Measurements from ENCODE around the gene SSMEM1. TPM values are rescaled to one million over a fixed set of nuclear protein-coding genes. Genes with fewer than 3 reads are reported as not detected.

SSMEM1 gene
- total RNA-seq, 1 experiment from 2014 or later = not detected

DNA sequence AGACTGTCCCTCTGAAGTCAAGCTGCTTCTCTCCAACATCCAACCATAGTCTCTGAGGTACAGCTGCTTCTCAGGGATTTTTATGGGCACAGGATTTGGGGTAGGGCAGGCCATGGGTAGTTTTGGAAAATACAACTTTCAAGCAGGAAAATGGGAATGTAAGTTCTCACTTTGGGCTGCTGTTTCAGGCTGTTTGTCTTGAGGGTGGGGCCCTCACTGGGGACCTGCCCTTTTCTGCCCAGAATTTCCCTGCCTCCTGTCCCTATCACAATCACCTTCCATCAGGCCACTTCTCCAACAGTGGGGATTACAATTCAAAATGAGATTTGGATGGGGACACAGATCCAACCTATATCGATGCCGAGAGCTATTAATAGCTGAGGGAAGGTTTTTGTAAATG lies 24.5 kb downstream of the SSMEM1 start:
- no peak overlapping the region for H4K8ac ChIP-seq (replicated peaks; ENCODE audit: insufficient read length, low read depth, low read length)

More for the DNA sequence above, 24.5 kb downstream of the SSMEM1 start:
- Histone ChIP-seq H3K9ac (ENCODE audit: extremely low read depth, insufficient read length, low read length) (no peak overlapping the region), H3K79me2 (ENCODE audit: insufficient read depth, low read length) (no peaks in the 10 kb centered on the region), H2BK120ac (ENCODE audit: low read depth, low read length, poor library complexity, severe bottlenecking) (no peak overlapping the region), H3K4me1 (ENCODE audit: insufficient read depth, low read length) (no peaks in the 10 kb centered on the region), H2BK12ac (ENCODE audit: insufficient read length, low read depth, low read length) (no peak overlapping the region), H3K27ac (ENCODE audit: insufficient read length, low read depth, low read length) (no peak overlapping the region), H2BK5ac (ENCODE audit: insufficient read length, low read length) (no peak overlapping the region), H3K27me3 (ENCODE audit: insufficient read depth, low read length) (no peaks in the 10 kb centered on the region), H2AFZ (ENCODE audit: low read length) (no peak overlapping the region), H3T11ph (ENCODE audit: low read length) (no peak overlapping the region), H3K9me3 (ENCODE audit: control insufficient read depth, low read depth, low read length) (no peaks in the 10 kb centered on the region), H3K4me2 (ENCODE audit: insufficient read depth, insufficient read length, low read length) (no peak overlapping the region), H3K18ac (ENCODE audit: insufficient read length, low read depth, low read length) (no peak overlapping the region), H3K56ac (ENCODE audit: insufficient read length, low read depth, low read length) (no peak overlapping the region), H4K20me1 (ENCODE audit: control insufficient read depth, insufficient read depth, insufficient read length) (no peaks in the 10 kb centered on the region), H3K4ac (ENCODE audit: low read depth, low read length) (no peak overlapping the region), H2BK20ac (ENCODE audit: low read depth, low read length, poor library complexity, severe bottlenecking) (no peak overlapping the region), H3K23me2 (ENCODE audit: insufficient read length, low read depth, low read length, poor library complexity, severe bottlenecking) (no peaks in the 10 kb centered on the region), H4K5ac (ENCODE audit: insufficient read length, low read depth, low read length) (no peak overlapping the region), H3K23ac (ENCODE audit: insufficient read length, low read depth, low read length) (no peak overlapping the region), H2AK5ac (ENCODE audit: insufficient read length, low read length) (no peak overlapping the region), H4K91ac (ENCODE audit: insufficient read length, low read depth, low read length) (no peak overlapping the region), H2BK15ac (ENCODE audit: low read depth, low read length) (no peak overlapping the region), H3K14ac (ENCODE audit: insufficient read depth, low read length) (no peak overlapping the region), H3K79me1 (ENCODE audit: insufficient read depth, low read depth, low read length, poor library complexity, severe bottlenecking) (no peaks in the 10 kb centered on the region)
- DNase-seq = no peak
- TF ChIP-seq, protein P1, sequence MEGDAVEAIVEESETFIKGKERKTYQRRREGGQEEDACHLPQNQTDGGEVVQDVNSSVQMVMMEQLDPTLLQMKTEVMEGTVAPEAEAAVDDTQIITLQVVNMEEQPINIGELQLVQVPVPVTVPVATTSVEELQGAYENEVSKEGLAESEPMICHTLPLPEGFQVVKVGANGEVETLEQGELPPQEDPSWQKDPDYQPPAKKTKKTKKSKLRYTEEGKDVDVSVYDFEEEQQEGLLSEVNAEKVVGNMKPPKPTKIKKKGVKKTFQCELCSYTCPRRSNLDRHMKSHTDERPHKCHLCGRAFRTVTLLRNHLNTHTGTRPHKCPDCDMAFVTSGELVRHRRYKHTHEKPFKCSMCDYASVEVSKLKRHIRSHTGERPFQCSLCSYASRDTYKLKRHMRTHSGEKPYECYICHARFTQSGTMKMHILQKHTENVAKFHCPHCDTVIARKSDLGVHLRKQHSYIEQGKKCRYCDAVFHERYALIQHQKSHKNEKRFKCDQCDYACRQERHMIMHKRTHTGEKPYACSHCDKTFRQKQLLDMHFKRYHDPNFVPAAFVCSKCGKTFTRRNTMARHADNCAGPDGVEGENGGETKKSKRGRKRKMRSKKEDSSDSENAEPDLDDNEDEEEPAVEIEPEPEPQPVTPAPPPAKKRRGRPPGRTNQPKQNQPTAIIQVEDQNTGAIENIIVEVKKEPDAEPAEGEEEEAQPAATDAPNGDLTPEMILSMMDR (conservative IDR thresholded peaks at IDR 0.05) = no peak
- H3K4me3 Mint-ChIP-seq = no peak overlapping the region
- H3K4me1 Mint-ChIP-seq = peaks cover 14 to 17% of the 10 kb centered on the region in 2 experiments
- no CpG with 5 or more reads among the region's 2 CpGs for WGBS (ENCODE audit: extremely low coverage, insufficient read length, low lambda C conversion rate)
- H3K27ac Mint-ChIP-seq = no peak overlapping the region
- peaks cover 5% of the 10 kb centered on the region for H3K27me3 Mint-ChIP-seq (ENCODE audit: low read depth)
- H3K9me3 Mint-ChIP-seq = peaks cover 0 to 3% of the 10 kb centered on the region in 2 experiments; a peak in 2 of 5 replicates
- H3K36me3 Mint-ChIP-seq (ENCODE audit: insufficient read depth in 1 of 3, low read depth in 3 of 3) = peaks cover 0 to 8% (median 2%) of the 10 kb centered on the region in 3 experiments; a peak in 2 of 7 replicates
